GM12874 (cell line): Measurements from ENCODE around the gene ITM2B.

Experiments
- TF ChIP-seq, protein P1 (sequence below): IDR thresholded peaks from 2 replicates; pipeline ENCODE4 v1.5.1; 2011; ENCODE audit warnings: low read depth, mild to moderate bottlenecking, control low read depth, low read length, moderate library complexity; ENCODE audit not compliant: insufficient read depth

Gene ITM2B

DNA sequence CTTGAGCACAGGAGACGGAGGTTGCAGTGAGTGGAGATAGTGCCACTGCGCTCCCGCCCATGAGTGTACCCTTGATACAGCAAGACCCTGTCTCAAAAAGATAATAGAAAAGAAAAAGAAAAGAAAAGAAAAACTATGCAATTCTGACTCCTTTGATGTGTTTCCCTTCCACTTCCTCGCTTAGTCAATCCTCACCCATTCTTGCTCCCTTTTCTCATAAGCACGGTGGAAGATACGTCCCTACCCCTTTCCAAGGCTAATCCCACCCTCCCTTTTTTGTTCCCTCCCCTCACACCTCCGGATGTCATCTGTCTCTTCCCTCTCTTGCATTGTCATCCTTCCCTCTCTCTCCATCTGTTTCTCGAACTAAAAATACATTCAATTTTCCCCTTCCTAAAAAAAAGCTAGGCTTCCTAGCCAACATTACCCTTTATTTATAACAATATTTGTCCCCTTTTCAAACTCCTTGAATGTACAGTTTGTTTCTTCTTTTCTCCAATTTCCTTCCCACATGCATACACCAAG, 40.5 kb upstream of the ITM2B start:
- TF ChIP-seq, protein P1, sequence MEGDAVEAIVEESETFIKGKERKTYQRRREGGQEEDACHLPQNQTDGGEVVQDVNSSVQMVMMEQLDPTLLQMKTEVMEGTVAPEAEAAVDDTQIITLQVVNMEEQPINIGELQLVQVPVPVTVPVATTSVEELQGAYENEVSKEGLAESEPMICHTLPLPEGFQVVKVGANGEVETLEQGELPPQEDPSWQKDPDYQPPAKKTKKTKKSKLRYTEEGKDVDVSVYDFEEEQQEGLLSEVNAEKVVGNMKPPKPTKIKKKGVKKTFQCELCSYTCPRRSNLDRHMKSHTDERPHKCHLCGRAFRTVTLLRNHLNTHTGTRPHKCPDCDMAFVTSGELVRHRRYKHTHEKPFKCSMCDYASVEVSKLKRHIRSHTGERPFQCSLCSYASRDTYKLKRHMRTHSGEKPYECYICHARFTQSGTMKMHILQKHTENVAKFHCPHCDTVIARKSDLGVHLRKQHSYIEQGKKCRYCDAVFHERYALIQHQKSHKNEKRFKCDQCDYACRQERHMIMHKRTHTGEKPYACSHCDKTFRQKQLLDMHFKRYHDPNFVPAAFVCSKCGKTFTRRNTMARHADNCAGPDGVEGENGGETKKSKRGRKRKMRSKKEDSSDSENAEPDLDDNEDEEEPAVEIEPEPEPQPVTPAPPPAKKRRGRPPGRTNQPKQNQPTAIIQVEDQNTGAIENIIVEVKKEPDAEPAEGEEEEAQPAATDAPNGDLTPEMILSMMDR = no peak

DNA sequence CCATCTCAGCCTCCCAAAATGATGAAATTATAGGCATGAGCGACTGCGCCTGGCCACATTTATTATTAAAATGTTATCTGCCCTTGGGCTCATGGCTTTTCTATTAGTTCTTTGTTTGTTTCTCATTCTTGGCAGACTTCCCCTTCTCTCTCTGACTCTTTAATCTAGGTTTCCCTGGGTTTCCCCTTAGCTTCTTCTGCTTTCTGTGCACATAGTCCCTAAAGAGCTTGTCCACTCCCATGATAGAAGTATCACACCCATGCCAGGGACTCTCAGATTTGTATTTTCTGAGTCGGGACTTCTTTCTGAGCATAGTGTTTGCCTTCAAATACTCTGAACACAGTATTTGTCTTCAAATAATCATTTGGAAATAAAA, 38.6 kb upstream of the ITM2B start:
- TF ChIP-seq, protein P1 = no peak

DNA sequence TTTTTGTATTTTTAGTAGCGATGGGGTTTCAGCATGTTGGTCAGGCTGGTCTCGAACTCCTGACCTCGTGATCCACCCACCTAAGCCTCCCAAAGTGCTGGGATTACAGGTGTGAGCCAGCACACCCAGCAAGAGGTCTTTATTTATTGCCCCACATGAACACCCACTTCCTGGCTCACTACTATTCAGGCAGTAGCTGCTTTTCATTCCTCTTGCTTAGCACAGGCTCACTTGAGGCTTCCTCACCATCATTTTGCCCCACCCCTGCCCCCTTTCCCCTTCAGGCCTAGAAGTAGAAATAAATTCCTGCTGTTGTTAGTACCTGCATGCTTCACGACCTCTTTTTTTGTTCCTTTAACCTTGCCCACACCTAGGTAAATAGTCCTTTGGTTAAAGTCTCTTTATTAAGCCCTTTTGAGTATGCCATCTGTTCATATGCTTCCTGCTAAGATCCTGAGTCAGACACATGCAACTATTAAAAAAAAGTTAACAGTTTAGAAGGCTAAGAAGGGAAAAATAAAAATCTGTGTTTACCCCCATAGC, 33.5 kb upstream of the ITM2B start:
- TF ChIP-seq, protein P1 = no peak

DNA sequence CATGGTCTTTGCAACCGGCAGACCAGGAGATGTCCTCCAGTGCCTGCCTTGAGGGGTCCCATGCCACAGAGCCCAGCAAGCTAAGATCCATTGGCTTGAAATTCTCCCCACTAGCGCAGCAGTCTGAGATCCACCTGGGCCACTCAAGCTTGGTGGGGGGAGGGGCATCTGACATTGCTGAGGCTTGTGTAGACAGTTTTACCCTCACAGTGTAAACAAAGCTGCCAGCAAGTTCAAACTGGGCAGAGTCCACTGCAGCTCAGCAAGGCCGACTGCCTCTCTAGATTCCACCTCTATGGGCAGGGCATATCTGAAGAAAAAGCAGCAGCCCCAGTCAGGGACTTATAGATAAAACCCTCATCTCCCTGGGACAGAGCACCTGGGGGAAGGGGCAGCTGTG, 32.0 kb upstream of the ITM2B start:
- TF ChIP-seq, protein P1 = no peak

DNA sequence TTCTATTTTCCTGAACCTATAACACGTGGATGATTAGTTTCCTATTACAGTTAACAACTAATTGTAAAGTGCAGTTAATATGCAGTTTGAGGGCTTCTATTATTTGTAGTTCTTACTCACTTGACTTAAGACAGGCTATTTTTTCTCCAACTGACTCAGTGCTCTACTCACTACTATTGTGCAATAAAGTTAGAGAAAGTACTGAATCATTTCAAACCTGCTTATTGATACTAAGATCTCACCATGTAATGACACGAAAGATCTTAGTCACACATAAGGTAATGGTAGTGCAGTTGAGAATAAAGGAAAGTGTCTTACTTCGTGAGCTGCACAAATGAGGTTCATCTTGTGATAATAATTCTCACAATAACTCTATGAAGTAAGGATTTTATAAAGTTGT, 22.8 kb upstream of the ITM2B start:
- TF ChIP-seq, protein P1 = no peak

DNA sequence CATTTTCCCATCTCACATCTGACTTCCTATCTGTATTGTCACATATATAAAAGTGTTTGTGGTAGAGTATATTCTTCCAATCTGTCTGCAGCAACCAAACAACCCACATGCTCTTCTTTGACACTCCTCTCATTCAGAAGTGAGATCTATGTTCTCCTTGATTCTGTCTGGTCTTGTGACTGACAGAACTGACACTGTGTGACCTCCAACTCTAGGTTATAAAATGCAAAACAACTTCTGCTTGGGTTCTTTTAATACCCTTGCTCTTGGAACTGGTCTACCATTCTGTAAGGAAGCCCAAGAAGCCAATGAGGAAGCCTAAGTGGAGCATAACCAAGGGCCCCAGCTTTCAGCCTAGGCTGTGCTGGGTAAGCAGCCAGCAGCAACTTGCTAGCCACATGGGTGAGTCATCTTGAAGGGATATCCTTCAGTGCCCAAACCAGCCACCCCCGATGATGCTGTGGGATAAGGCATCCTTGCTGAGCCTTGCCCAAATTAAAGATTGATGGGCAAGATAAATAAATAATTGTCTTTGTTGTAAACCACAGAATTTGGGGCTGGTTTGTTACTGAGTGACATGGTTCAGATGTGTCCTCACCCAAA, 18.4 kb upstream of the ITM2B start:
- TF ChIP-seq, protein P1 = no peak

DNA sequence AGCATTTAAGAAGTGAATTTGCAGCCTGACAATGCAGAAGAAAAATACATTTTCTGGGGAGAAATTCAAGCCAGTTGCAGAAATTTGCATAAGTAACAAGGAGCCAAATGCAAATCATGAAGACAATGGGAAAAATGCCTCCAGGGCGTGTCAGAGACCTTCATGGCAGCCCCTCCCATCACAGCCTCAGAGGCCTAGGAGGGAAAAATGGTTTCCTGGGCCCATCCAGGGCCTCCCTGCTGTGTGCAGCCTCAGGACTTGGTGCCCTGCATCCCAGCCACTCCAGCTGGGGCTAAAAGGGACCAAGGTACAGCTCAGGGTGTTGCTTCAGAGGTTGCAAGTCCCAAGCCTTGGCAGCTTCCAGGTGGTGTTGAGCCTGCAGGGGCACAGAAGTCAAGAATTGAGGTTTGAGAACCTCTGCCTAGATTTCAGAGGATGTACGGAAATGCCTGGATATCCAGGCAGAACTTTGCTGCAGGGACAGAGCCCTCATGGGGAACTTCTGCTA, 16.7 kb upstream of the ITM2B start:
- TF ChIP-seq, protein P1 = no peak
